ENCODE data around the gene HRH2. TPM values are rescaled to one million over a fixed set of nuclear protein-coding genes. Genes with fewer than 3 reads are reported as not detected.

Gene HRH2
- total and polyA plus RNA-seq, 9 of the 15 experiments (the other 6 are each of a cell fraction or from before 2014, with no cell fraction given), result 0.04 TPM; not detected in 8

DNA sequence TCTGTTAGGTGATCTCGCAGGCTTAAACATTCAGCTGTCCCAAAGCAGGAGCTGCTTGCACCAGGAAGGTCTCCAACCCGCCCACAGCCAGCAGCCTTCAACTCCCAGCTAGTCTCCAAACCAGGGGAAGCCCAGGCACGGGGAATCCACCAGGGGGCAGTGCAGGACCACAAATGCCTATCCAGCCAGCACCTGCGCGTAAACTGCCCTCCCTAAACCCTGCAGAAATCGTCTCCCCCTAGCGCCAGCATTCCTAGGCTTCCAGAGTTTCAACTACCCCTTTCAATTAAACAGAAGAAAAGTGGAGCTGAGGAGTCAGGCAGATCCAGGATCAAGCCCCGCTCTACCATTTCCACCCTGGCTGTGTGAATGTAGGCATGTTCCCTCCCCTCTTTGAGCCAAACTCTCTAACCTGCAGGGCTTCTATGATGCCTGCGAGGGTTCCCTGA is 72.0 kb downstream of the HRH2 start (continued):
- TF ChIP-seq, protein P1, sequence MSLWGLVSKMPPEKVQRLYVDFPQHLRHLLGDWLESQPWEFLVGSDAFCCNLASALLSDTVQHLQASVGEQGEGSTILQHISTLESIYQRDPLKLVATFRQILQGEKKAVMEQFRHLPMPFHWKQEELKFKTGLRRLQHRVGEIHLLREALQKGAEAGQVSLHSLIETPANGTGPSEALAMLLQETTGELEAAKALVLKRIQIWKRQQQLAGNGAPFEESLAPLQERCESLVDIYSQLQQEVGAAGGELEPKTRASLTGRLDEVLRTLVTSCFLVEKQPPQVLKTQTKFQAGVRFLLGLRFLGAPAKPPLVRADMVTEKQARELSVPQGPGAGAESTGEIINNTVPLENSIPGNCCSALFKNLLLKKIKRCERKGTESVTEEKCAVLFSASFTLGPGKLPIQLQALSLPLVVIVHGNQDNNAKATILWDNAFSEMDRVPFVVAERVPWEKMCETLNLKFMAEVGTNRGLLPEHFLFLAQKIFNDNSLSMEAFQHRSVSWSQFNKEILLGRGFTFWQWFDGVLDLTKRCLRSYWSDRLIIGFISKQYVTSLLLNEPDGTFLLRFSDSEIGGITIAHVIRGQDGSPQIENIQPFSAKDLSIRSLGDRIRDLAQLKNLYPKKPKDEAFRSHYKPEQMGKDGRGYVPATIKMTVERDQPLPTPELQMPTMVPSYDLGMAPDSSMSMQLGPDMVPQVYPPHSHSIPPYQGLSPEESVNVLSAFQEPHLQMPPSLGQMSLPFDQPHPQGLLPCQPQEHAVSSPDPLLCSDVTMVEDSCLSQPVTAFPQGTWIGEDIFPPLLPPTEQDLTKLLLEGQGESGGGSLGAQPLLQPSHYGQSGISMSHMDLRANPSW (CRISPR knock-in tag; IDR thresholded peaks at IDR 0.05), result no peak
- TF ChIP-seq HMG20A (CRISPR knock-in tag; conservative IDR thresholded peaks at IDR 0.05) (no peak), EZH2 (IDR thresholded peaks at IDR 0.05; ENCODE audit: borderline replicate concordance, low read depth, low read length) (no peak), PTBP1 (IDR thresholded peaks at IDR 0.05; ENCODE audit: low read depth, low read length) (no peak), TEAD1 (CRISPR knock-in tag; IDR thresholded peaks at IDR 0.05) (peak in 1 of 2 experiments; percentile 73; a peak in 1 of 4 replicates), ETV5 (CRISPR knock-in tag; IDR thresholded peaks at IDR 0.05; ENCODE audit: low read depth) (no peak), MECOM (CRISPR knock-in tag; IDR thresholded peaks at IDR 0.05) (no peak), ZNF644 (tag; IDR thresholded peaks at IDR 0.05; ENCODE audit: low read depth) (no peak), EGR1 (conservative IDR thresholded peaks at IDR 0.05) (peak; percentile 19; the same call in 1 of the 2 replicates)
- TF ChIP-seq, protein P2, sequence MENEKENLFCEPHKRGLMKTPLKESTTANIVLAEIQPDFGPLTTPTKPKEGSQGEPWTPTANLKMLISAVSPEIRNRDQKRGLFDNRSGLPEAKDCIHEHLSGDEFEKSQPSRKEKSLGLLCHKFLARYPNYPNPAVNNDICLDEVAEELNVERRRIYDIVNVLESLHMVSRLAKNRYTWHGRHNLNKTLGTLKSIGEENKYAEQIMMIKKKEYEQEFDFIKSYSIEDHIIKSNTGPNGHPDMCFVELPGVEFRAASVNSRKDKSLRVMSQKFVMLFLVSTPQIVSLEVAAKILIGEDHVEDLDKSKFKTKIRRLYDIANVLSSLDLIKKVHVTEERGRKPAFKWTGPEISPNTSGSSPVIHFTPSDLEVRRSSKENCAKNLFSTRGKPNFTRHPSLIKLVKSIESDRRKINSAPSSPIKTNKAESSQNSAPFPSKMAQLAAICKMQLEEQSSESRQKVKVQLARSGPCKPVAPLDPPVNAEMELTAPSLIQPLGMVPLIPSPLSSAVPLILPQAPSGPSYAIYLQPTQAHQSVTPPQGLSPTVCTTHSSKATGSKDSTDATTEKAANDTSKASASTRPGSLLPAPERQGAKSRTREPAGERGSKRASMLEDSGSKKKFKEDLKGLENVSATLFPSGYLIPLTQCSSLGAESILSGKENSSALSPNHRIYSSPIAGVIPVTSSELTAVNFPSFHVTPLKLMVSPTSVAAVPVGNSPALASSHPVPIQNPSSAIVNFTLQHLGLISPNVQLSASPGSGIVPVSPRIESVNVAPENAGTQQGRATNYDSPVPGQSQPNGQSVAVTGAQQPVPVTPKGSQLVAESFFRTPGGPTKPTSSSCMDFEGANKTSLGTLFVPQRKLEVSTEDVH (IDR thresholded peaks at IDR 0.05; ENCODE audit: low read depth, partially characterized antibody), result no peak
- TF ChIP-seq, protein P3, sequence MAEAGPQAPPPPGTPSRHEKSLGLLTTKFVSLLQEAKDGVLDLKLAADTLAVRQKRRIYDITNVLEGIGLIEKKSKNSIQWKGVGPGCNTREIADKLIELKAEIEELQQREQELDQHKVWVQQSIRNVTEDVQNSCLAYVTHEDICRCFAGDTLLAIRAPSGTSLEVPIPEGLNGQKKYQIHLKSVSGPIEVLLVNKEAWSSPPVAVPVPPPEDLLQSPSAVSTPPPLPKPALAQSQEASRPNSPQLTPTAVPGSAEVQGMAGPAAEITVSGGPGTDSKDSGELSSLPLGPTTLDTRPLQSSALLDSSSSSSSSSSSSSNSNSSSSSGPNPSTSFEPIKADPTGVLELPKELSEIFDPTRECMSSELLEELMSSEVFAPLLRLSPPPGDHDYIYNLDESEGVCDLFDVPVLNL (CRISPR knock-in tag; IDR thresholded peaks at IDR 0.05; ENCODE audit: low read depth), result no peak
- TF ChIP-seq, protein P4, sequence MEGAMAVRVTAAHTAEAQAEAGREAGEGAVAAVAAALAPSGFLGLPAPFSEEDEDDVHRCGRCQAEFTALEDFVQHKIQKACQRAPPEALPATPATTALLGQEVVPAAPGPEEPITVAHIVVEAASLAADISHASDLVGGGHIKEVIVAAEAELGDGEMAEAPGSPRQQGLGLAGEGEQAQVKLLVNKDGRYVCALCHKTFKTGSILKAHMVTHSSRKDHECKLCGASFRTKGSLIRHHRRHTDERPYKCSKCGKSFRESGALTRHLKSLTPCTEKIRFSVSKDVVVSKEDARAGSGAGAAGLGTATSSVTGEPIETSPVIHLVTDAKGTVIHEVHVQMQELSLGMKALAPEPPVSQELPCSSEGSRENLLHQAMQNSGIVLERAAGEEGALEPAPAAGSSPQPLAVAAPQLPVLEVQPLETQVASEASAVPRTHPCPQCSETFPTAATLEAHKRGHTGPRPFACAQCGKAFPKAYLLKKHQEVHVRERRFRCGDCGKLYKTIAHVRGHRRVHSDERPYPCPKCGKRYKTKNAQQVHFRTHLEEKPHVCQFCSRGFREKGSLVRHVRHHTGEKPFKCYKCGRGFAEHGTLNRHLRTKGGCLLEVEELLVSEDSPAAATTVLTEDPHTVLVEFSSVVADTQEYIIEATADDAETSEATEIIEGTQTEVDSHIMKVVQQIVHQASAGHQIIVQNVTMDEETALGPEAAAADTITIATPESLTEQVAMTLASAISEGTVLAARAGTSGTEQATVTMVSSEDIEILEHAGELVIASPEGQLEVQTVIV (CRISPR knock-in tag; IDR thresholded peaks at IDR 0.05; ENCODE audit: borderline replicate concordance), result no peak
- TF ChIP-seq, protein P5, sequence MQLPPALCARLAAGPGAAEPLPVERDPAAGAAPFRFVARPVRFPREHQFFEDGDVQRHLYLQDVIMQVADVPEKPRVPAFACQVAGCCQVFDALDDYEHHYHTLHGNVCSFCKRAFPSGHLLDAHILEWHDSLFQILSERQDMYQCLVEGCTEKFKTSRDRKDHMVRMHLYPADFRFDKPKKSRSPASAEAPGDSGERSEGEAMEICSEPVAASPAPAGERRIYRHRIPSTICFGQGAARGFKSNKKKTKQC (CRISPR knock-in tag; IDR thresholded peaks at IDR 0.05), result no peak
- TF ChIP-seq, protein P6, sequence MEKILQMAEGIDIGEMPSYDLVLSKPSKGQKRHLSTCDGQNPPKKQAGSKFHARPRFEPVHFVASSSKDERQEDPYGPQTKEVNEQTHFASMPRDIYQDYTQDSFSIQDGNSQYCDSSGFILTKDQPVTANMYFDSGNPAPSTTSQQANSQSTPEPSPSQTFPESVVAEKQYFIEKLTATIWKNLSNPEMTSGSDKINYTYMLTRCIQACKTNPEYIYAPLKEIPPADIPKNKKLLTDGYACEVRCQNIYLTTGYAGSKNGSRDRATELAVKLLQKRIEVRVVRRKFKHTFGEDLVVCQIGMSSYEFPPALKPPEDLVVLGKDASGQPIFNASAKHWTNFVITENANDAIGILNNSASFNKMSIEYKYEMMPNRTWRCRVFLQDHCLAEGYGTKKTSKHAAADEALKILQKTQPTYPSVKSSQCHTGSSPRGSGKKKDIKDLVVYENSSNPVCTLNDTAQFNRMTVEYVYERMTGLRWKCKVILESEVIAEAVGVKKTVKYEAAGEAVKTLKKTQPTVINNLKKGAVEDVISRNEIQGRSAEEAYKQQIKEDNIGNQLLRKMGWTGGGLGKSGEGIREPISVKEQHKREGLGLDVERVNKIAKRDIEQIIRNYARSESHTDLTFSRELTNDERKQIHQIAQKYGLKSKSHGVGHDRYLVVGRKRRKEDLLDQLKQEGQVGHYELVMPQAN (IDR thresholded peaks at IDR 0.05; ENCODE audit: borderline replicate concordance), result no peak
- TF ChIP-seq, protein P7, sequence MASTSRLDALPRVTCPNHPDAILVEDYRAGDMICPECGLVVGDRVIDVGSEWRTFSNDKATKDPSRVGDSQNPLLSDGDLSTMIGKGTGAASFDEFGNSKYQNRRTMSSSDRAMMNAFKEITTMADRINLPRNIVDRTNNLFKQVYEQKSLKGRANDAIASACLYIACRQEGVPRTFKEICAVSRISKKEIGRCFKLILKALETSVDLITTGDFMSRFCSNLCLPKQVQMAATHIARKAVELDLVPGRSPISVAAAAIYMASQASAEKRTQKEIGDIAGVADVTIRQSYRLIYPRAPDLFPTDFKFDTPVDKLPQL (IDR thresholded peaks at IDR 0.05; ENCODE audit: extremely low read depth, insufficient read length), result no peak
